ENCODE results near the gene TNS2.
A peak's percentile ranks its signal among the peaks of the same experiment; 100 is the strongest.
"Not testable (repeated sequence)": the region's sequence is repeated elsewhere in the genome, so short reads cannot be mapped to it uniquely, and the experiment has no call there.

TNS2 gene

GRCh38 chr12:53096089-53096741 is 46.4 kb downstream of the TNS2 start:
- DNase-seq (ENCODE audit: low read depth): peak; percentile 84

GRCh38 chr12:53096759-53097158 is 46.9 kb downstream of the TNS2 start:
- no peak for DNase-seq (ENCODE audit: low read depth)

- DNase-seq (ENCODE audit: low read depth): peak; percentile 28
These were observed 47.3 kb downstream of the TNS2 start for GRCh38 chr12:53097207-53097563.

- DNase-seq (ENCODE audit: low read depth): peak; percentile 30
These were observed 47.9 kb downstream of the TNS2 start, which contains the start of gene IGFBP6 for GRCh38 chr12:53097564-53098353. TSS of gene IGFBP6 (plus strand) at chr12:53097667. CDS start at chr12:53097718, 51 bp downstream.

- peak; percentile 82 for DNase-seq (ENCODE audit: low read depth)
These were observed 48.6 kb downstream of the TNS2 start for GRCh38 chr12:53098354-53098981.

- DNase-seq (ENCODE audit: low read depth): peak; percentile 96
These were observed 49.4 kb downstream of the TNS2 start for GRCh38 chr12:53099071-53099882.

- DNase-seq (ENCODE audit: low read depth): no peak
These were observed 50.7 kb downstream of the TNS2 start for GRCh38 chr12:53100466-53101151.

- DNase-seq (ENCODE audit: low read depth): no peak
These were observed 51.4 kb downstream of the TNS2 start for GRCh38 chr12:53101266-53101665.

GRCh38 chr12:53101931-53102781 is 52.3 kb downstream of the TNS2 start:
- no peak for DNase-seq (ENCODE audit: low read depth)

GRCh38 chr12:53102883-53103807 is 53.3 kb downstream of the TNS2 start, which contains the start of gene SOAT2:
TSS of gene SOAT2 (plus strand) at chr12:53103486. CDS start at chr12:53103578, 92 bp downstream.
- DNase-seq (ENCODE audit: low read depth): no peak

GRCh38 chr12:53103860-53104305 is 54.0 kb downstream of the TNS2 start:
- no peak for DNase-seq (ENCODE audit: low read depth)

- no peak for DNase-seq (ENCODE audit: low read depth)
These were observed 55.4 kb downstream of the TNS2 start for GRCh38 chr12:53105256-53105655.

GRCh38 chr12:53105712-53106439 is 56.0 kb downstream of the TNS2 start:
- DNase-seq (ENCODE audit: low read depth): no peak

- no peak for DNase-seq (ENCODE audit: low read depth)
These were observed 57.3 kb downstream of the TNS2 start for GRCh38 chr12:53107122-53107521.

- not testable (repeated sequence) for DNase-seq (ENCODE audit: low read depth)
These were observed 62.6 kb downstream of the TNS2 start for GRCh38 chr12:53112431-53112830.

GRCh38 chr12:53113136-53113705 is 63.4 kb downstream of the TNS2 start:
- DNase-seq (ENCODE audit: low read depth): no peak

GRCh38 chr12:53113951-53114350 is 64.1 kb downstream of the TNS2 start:
- DNase-seq (ENCODE audit: low read depth): no peak
